Measurements from ENCODE around the gene KLHL26.
A peak's percentile ranks its signal among the peaks of the same experiment; 100 is the strongest.

The KLHL26 gene

GRCh38 chr19:18658366-18658855 lies 21.6 kb downstream of the KLHL26 start (continued):
- TF ChIP-seq ZBTB26 (tag by site-specific recombination; optimal IDR thresholded peaks at IDR 0.05), result peak; percentile 10
- TF ChIP-seq ZNF114 (tag by site-specific recombination; IDR thresholded peaks at IDR 0.05), result no peak
- TF ChIP-seq ZNF280D (tag by site-specific recombination; IDR thresholded peaks at IDR 0.05), result no peak
- no peak for TF ChIP-seq ZNF747 (tag by site-specific recombination; IDR thresholded peaks at IDR 0.05)
- TF ChIP-seq ZNF791 (tag by site-specific recombination; IDR thresholded peaks at IDR 0.05), result no peak
- TF ChIP-seq ZNF202 (tag by site-specific recombination; IDR thresholded peaks at IDR 0.05; ENCODE audit: borderline replicate concordance), result no peak
- TF ChIP-seq ZNF394 (tag by site-specific recombination; IDR thresholded peaks at IDR 0.05; ENCODE audit: borderline replicate concordance), result no peak
- TF ChIP-seq ZNF555 (tag by site-specific recombination; conservative IDR thresholded peaks at IDR 0.05), result no peak
- TF ChIP-seq ZEB2 (tag by site-specific recombination; IDR thresholded peaks at IDR 0.05), result no peak
- TF ChIP-seq GLIS1 (tag by site-specific recombination; IDR thresholded peaks at IDR 0.05), result peak; percentile 89
- no peak for TF ChIP-seq ZNF501 (tag by site-specific recombination; IDR thresholded peaks at IDR 0.05)
- TF ChIP-seq ZNF398 (tag by site-specific recombination; IDR thresholded peaks at IDR 0.05), result peak; percentile 31; the same call in 1 of the 2 replicates
- no peak for TF ChIP-seq ZNF155 (tag by site-specific recombination; IDR thresholded peaks at IDR 0.05)

- ChIA-PET POLR2A (no interaction called here), CTCF (no interaction called here)
- TF ChIP-seq ZNF174 (tag by site-specific recombination; IDR thresholded peaks at IDR 0.05) (no peak), ZNF626 (tag by site-specific recombination; IDR thresholded peaks at IDR 0.05) (no peak), ZNF600 (tag by site-specific recombination; IDR thresholded peaks at IDR 0.05) (peak; percentile 82), BCL6B (tag by site-specific recombination; IDR thresholded peaks at IDR 0.05) (no peak), ZBTB10 (tag by site-specific recombination; IDR thresholded peaks at IDR 0.05) (no peak), ZEB2 (tag by site-specific recombination; IDR thresholded peaks at IDR 0.05) (no peak), ZIC2 (tag by site-specific recombination; IDR thresholded peaks at IDR 0.05) (peak; percentile 89)
- H3K4me1 ChIP-seq (ENCODE audit: control insufficient read depth, insufficient read depth, low read length), result no peaks in the 10 kb centered on the region
- no peaks in the 10 kb centered on the region; a peak in 1 of 3 replicates for H3K36me3 ChIP-seq (ENCODE audit: control insufficient read depth in 2 of 2, insufficient read depth in 1 of 2, low read length in 2 of 2)
- H3K4me3 ChIP-seq (ENCODE audit: low read depth, low read length), result no peak overlapping the region
- no peaks in the 10 kb centered on the region for H3K9me3 ChIP-seq (ENCODE audit: control insufficient read depth, insufficient read depth, low read depth, low read length)
- H3K27ac ChIP-seq (ENCODE audit: extremely low read depth, low read depth, low read length), result no peak overlapping the region
These were observed 22.6 kb downstream of the KLHL26 start for GRCh38 chr19:18659281-18660050.

All from HEK293 (cell line).